DMS153 treated with DMSO at 0.1 percent for 48 hours (cell line): ENCODE data around the gene ERCC5.
A peak's percentile ranks its signal among the peaks of the same experiment; 100 is the strongest.

ENCODE experiments used
- DNase-seq: peaks from one replicate; lab custom pipeline; 2025; ENCODE audit not compliant: unreplicated experiment; lab: John Stamatoyannopoulos, UW

The ERCC5 gene

GRCh38 chr13:102839462-102839861, 6.4 kb upstream of the ERCC5 start:
- no peak for DNase-seq

- DNase-seq = no peak
Observed at GRCh38 chr13:102845289-102845629, 573 bp upstream of the ERCC5 start.

GRCh38 chr13:102846261-102847015, 606 bp downstream of the ERCC5 start:
- DNase-seq = peak; percentile 15

GRCh38 chr13:102847272-102848234, 1.7 kb downstream of the ERCC5 start:
- DNase-seq = peak; percentile 9

- DNase-seq = no peak
Observed at GRCh38 chr13:102848956-102849355, 3.1 kb downstream of the ERCC5 start.

- no peak for DNase-seq
Observed at GRCh38 chr13:102852556-102852955, 6.7 kb downstream of the ERCC5 start.

- peak; percentile 52 for DNase-seq
Observed at GRCh38 chr13:102854675-102855074, 8.8 kb downstream of the ERCC5 start.

GRCh38 chr13:102856557-102856956, 10.7 kb downstream of the ERCC5 start:
- no peak for DNase-seq

- DNase-seq = no peak
Observed at GRCh38 chr13:102862624-102863210, 16.9 kb downstream of the ERCC5 start.

GRCh38 chr13:102863590-102863989, 17.8 kb downstream of the ERCC5 start:
- no peak for DNase-seq

GRCh38 chr13:102868366-102868936, 22.6 kb downstream of the ERCC5 start:
- DNase-seq = no peak

GRCh38 chr13:102869948-102870676, 24.3 kb downstream of the ERCC5 start:
- DNase-seq = no peak

- peak; percentile 35 for DNase-seq
Observed at GRCh38 chr13:102870677-102871415, 25.0 kb downstream of the ERCC5 start.

GRCh38 chr13:102872131-102872530, 26.3 kb downstream of the ERCC5 start:
- no peak for DNase-seq

- DNase-seq = no peak
Observed at GRCh38 chr13:102872531-102872930, 26.7 kb downstream of the ERCC5 start.

GRCh38 chr13:102873653-102874052, 27.8 kb downstream of the ERCC5 start:
- DNase-seq = no peak

GRCh38 chr13:102875256-102875655, 29.4 kb downstream of the ERCC5 start:
- no peak for DNase-seq

GRCh38 chr13:102877303-102877702, 31.5 kb downstream of the ERCC5 start:
- no peak for DNase-seq

- DNase-seq = no peak
Observed at GRCh38 chr13:102878481-102878880, 32.6 kb downstream of the ERCC5 start.
